Stimulated activated CD8-positive, alpha-beta memory T cell treated with anti-CD3 and anti-CD28 coated beads, Interleukin-15, amount 100 ng/mL, for 48 hours (primary cell): ENCODE data around the gene RAB6B.

Experiments
- DNase-seq, 2 donors: peaks; one replicate each; pipeline ENCODE4 v3.0.0-alpha.2; 2020; ENCODE audit warnings: low read depth in 2 of 2

RAB6B gene

GRCh38 chr3:133894353-133895207 lies 1.1 kb downstream of the RAB6B start:
- no peak for DNase-seq

- DNase-seq, result no peak
These were observed 1.9 kb downstream of the RAB6B start for GRCh38 chr3:133893683-133894352.

GRCh38 chr3:133892541-133893231 lies 3.0 kb downstream of the RAB6B start:
- DNase-seq, result no peak

- DNase-seq, result no peak
These were observed 3.9 kb downstream of the RAB6B start for GRCh38 chr3:133891662-133892378.

GRCh38 chr3:133890972-133891644 lies 4.6 kb downstream of the RAB6B start:
- DNase-seq, result no peak

GRCh38 chr3:133890037-133890436 lies 5.6 kb downstream of the RAB6B start:
- DNase-seq, result no peak

- DNase-seq, result no peak
These were observed 6.8 kb downstream of the RAB6B start for GRCh38 chr3:133888726-133889340.

GRCh38 chr3:133887803-133888703 lies 7.6 kb downstream of the RAB6B start:
- no peak for DNase-seq

GRCh38 chr3:133887074-133887802 lies 8.4 kb downstream of the RAB6B start:
- no peak for DNase-seq

- no peak for DNase-seq
These were observed 9.5 kb downstream of the RAB6B start for GRCh38 chr3:133886031-133886722.

- no peak for DNase-seq
These were observed 10.6 kb downstream of the RAB6B start for GRCh38 chr3:133884887-133885711.

- no peak for DNase-seq
These were observed 11.4 kb downstream of the RAB6B start for GRCh38 chr3:133884054-133884886.

- DNase-seq, result no peak
These were observed 12.0 kb downstream of the RAB6B start for GRCh38 chr3:133883641-133884040.

GRCh38 chr3:133882986-133883586 lies 12.6 kb downstream of the RAB6B start:
- no peak for DNase-seq

GRCh38 chr3:133881939-133882825 lies 13.5 kb downstream of the RAB6B start:
- DNase-seq, result no peak
